Measurements from ENCODE around the gene WDR89. TPM values are rescaled to one million over a fixed set of nuclear protein-coding genes. Genes with fewer than 3 reads are reported as not detected.

The WDR89 gene
- total and polyA plus RNA-seq, 2 donors (not counting 1 experiment from before 2014, with no cell fraction given) = 5.9 to 19.0 TPM

DNA sequence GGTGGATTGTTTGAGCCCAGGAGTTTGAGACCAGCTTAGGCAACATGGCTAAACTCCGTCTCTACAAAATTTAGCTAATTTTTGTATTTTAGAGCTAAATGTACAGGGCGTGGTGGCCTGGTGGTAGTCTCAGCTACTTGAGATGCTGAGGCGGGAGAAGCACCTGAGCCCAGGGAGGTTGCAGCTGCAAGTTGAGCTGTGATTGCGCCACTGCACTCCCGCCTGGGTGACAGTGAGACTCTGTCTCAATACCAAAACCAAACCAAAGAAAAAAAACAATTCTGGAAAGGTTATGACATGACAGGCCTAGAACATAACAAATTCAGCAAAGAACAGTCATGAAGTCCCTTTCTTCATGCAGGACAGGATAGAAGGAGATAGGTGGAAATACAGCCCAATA, 25.7 kb downstream of the WDR89 start:
- Mint-ChIP-seq H3K27ac (no peak overlapping the region), H3K9me3 (ENCODE audit: insufficient read depth) (no peaks in the 10 kb centered on the region), H3K4me1 (peaks cover 9% of the 10 kb centered on the region), H3K4me3 (no peak overlapping the region), H3K27me3 (no peaks in the 10 kb centered on the region)
- Histone ChIP-seq H2AFZ (ENCODE audit: insufficient read depth, low read depth, low read length, poor library complexity, severe bottlenecking) (no peak overlapping the region), H3K9ac (ENCODE audit: low read length) (no peak overlapping the region), H3K36me3 (replicated peaks in 1 of 2; ENCODE audit: control extremely low read depth in 1 of 2, control insufficient read depth in 1 of 2, extremely low read depth in 1 of 2, insufficient read depth in 2 of 2, low read length in 1 of 2) (peaks cover 0 to 28% of the 10 kb centered on the region in 2 experiments), H3K4me3 (ENCODE audit: control extremely low read depth in 1 of 5, extremely low read depth in 1 of 5, insufficient read depth in 1 of 5, low read depth in 2 of 5, low read length in 4 of 5) (no peak overlapping the region), H4K20me1 (ENCODE audit: control insufficient read depth, insufficient read depth, low read length, poor library complexity, severe bottlenecking) (peaks cover 44% of the 10 kb centered on the region), H3K27me3 (replicated peaks in 1 of 4; ENCODE audit: control extremely low read depth in 1 of 4, control insufficient read depth in 3 of 4, insufficient read depth in 4 of 4, low read length in 3 of 4) (no peaks in the 10 kb centered on the region), H3K9me3 (ENCODE audit: control extremely low read depth in 1 of 3, control insufficient read depth in 2 of 3, insufficient read depth in 1 of 3, low read length in 2 of 3) (no peaks in the 10 kb centered on the region), H3K4me2 (replicated peaks; ENCODE audit: low read depth, low read length, poor library complexity, severe bottlenecking) (no peak overlapping the region), H3K79me2 (ENCODE audit: control insufficient read depth, insufficient read depth, low read length) (peaks cover 82% of the 10 kb centered on the region), H3K4me1 (ENCODE audit: control insufficient read depth in 2 of 2, insufficient read depth in 2 of 2, low read length in 2 of 2) (no peaks in the 10 kb centered on the region), H3K27ac (ENCODE audit: low read length in 2 of 2) (no peak overlapping the region)
- POLR2A ChIA-PET = no interaction called here
- ATAC-seq (ENCODE audit: low read depth) (no peak), DNase-seq (no peak)
- TF ChIP-seq, protein P1, sequence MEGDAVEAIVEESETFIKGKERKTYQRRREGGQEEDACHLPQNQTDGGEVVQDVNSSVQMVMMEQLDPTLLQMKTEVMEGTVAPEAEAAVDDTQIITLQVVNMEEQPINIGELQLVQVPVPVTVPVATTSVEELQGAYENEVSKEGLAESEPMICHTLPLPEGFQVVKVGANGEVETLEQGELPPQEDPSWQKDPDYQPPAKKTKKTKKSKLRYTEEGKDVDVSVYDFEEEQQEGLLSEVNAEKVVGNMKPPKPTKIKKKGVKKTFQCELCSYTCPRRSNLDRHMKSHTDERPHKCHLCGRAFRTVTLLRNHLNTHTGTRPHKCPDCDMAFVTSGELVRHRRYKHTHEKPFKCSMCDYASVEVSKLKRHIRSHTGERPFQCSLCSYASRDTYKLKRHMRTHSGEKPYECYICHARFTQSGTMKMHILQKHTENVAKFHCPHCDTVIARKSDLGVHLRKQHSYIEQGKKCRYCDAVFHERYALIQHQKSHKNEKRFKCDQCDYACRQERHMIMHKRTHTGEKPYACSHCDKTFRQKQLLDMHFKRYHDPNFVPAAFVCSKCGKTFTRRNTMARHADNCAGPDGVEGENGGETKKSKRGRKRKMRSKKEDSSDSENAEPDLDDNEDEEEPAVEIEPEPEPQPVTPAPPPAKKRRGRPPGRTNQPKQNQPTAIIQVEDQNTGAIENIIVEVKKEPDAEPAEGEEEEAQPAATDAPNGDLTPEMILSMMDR (IDR thresholded peaks at IDR 0.05) = no peak
- no peak for TF ChIP-seq EZH2 (IDR thresholded peaks at IDR 0.05; ENCODE audit: borderline replicate concordance, insufficient read depth, low read depth, low read length, poor library complexity, severe bottlenecking)
- CTCF ChIA-PET = no interaction called here
- WGBS (ENCODE audit: insufficient coverage) = 96% methylated on average over 5 of the region's 5 CpGs
- intact Hi-C loops (cut with micrococcal nuclease) = no loop called here

DNA sequence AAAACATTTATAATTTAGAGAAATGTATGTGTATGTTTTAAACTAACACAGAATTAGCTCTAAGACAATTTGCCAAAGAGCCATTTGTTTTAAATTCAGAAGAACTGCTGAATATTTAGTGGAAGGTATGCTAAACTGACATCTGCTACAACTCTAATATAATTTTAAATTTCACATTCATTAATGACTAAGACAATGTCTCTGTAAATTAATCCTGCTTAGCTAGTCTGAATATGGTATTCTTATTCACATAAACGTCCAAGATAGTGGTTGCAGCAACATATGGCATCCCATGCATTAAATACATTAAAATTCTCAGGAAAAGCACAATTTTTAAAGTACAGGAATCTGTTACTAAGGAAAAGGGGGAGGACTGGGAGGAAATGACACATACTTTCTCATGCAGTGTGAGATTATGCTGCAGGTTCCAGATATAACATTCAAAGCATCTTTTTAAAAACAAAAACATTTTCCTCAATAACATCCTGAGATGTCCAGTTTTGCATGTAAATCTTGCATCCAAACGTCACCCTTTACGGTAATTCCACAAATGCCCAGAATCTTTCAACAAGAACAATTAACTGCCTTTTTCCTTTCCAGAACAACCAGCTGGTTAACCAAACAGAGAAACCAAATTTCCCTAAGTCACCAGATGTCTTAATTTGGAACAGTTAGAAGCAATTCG, 26.9 kb downstream of the WDR89 start:
- DNase-seq (no peak), ATAC-seq (ENCODE audit: low read depth) (no peak)
- H3K27ac Mint-ChIP-seq = no peak overlapping the region
- CTCF ChIA-PET = interaction anchor here (0.7 kb wide), 2 partner anchors 155 to 359 kb away, joined by 3 read pairs; no protein-coding TSS in a partner anchor
- Histone ChIP-seq H3K27me3 (replicated peaks in 1 of 4; ENCODE audit: control extremely low read depth in 1 of 4, control insufficient read depth in 3 of 4, insufficient read depth in 4 of 4, low read length in 3 of 4) (no peaks in the 10 kb centered on the region), H3K79me2 (ENCODE audit: control insufficient read depth, insufficient read depth, low read length) (peaks cover 85% of the 10 kb centered on the region), H3K4me3 (ENCODE audit: control extremely low read depth in 1 of 5, extremely low read depth in 1 of 5, insufficient read depth in 1 of 5, low read depth in 2 of 5, low read length in 4 of 5) (no peak overlapping the region), H4K20me1 (ENCODE audit: control insufficient read depth, insufficient read depth, low read length, poor library complexity, severe bottlenecking) (peaks cover 50% of the 10 kb centered on the region), H3K36me3 (replicated peaks in 1 of 2; ENCODE audit: control extremely low read depth in 1 of 2, control insufficient read depth in 1 of 2, extremely low read depth in 1 of 2, insufficient read depth in 2 of 2, low read length in 1 of 2) (peaks cover 0 to 22% of the 10 kb centered on the region in 2 experiments), H3K9ac (ENCODE audit: low read length) (no peak overlapping the region), H3K4me2 (replicated peaks; ENCODE audit: low read depth, low read length, poor library complexity, severe bottlenecking) (no peak overlapping the region), H3K9me3 (ENCODE audit: control extremely low read depth in 1 of 3, control insufficient read depth in 2 of 3, insufficient read depth in 1 of 3, low read length in 2 of 3) (no peaks in the 10 kb centered on the region), H3K4me1 (ENCODE audit: control insufficient read depth in 2 of 2, insufficient read depth in 2 of 2, low read length in 2 of 2) (no peaks in the 10 kb centered on the region), H3K27ac (ENCODE audit: low read length in 2 of 2) (no peak overlapping the region), H2AFZ (ENCODE audit: insufficient read depth, low read depth, low read length, poor library complexity, severe bottlenecking) (no peak overlapping the region)
- 50% methylated on average over 2 of the region's 4 CpGs for WGBS (ENCODE audit: insufficient coverage)
- H3K9me3 Mint-ChIP-seq (ENCODE audit: insufficient read depth) = no peaks in the 10 kb centered on the region
- H3K4me3 Mint-ChIP-seq = no peak overlapping the region
- no peak for TF ChIP-seq EZH2 (IDR thresholded peaks at IDR 0.05; ENCODE audit: borderline replicate concordance, insufficient read depth, low read depth, low read length, poor library complexity, severe bottlenecking)
- TF ChIP-seq, protein P1 (IDR thresholded peaks at IDR 0.05) = no peak
- H3K27me3 Mint-ChIP-seq = no peaks in the 10 kb centered on the region
- POLR2A ChIA-PET = no interaction called here
- H3K4me1 Mint-ChIP-seq = peaks cover 9% of the 10 kb centered on the region
- intact Hi-C loops (cut with micrococcal nuclease) = no loop called here
